GM12892 (cell line): ENCODE data around the gene EDRF1. TPM values are rescaled to one million over a fixed set of nuclear protein-coding genes. Genes with fewer than 3 reads are reported as not detected.

Experiments
- DNase-seq: peaks from one replicate; pipeline ENCODE4 v3.0.0; 2011; ENCODE audit not compliant: insufficient read length
- FAIRE-seq: peaks from 2 replicates; lab custom pipeline; 2011; peaks lifted over from hg19 to GRCh38; lab: Jason Lieb, UNC
- POLR2A ChIP-seq: IDR thresholded peaks from 2 replicates; pipeline ENCODE4 v1.6.1; 2011; ENCODE audit warnings: low read depth, low read length, control low read depth
- POLR2AphosphoS5 ChIP-seq: IDR thresholded peaks from 2 replicates; pipeline ENCODE4 v1.6.1; 2011; ENCODE audit warnings: low read depth, low read length, control low read depth
- TAF1 ChIP-seq: IDR thresholded peaks from 2 replicates; pipeline ENCODE4 v1.6.1; 2011; ENCODE audit warnings: low read depth, mild to moderate bottlenecking, control low read depth, low read length, borderline replicate concordance
- polyA plus RNA-seq: library from polyadenylated mRNA; unstranded; fragments of >200 nt; gene quantifications from one replicate; pipeline ENCODE4 v1.2.1, GENCODE V29; 2012; ENCODE audit warnings: missing spikeins, inconsistent platforms; ENCODE audit not compliant: missing spikeins

The EDRF1 gene, protein sequence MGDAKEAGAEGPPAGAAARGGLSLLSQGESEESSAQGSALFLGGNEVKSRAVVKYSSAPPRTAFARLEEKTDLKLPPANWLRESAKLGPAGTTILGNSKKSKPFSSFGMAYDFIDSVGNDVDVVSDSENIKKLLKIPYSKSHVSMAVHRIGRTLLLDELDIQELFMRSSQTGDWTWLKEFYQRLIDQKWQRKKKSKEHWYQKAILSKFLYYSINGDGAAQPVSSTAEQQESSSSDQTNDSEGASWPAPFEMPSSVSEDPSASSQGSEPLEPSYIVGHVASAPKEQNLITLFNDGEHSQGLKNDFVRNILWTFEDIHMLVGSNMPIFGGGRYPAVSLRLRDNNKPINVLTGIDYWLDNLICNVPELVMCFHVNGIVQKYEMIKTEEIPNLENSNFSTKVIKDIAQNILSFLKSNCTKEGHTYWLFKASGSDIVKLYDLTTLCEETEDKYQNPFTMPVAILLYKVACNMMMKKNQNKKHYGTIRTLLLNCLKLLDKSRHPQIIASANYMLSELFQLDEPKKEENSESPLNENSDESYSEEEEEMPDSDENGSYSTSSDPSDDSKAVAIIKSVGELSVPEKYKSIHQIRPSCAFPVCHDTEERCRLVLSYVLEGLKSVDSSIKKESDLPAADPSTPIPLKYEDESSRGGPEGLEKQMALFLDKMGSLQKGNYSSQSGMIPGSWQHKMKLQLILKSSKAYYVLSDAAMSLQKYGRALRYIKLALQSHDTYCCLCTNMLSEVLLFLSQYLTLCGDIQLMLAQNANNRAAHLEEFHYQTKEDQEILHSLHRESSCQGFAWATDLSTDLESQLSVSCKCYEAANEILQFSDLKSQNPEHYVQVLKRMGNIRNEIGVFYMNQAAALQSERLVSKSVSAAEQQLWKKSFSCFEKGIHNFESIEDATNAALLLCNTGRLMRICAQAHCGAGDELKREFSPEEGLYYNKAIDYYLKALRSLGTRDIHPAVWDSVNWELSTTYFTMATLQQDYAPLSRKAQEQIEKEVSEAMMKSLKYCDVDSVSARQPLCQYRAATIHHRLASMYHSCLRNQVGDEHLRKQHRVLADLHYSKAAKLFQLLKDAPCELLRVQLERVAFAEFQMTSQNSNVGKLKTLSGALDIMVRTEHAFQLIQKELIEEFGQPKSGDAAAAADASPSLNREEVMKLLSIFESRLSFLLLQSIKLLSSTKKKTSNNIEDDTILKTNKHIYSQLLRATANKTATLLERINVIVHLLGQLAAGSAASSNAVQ
- 26.7 TPM for polyA plus RNA-seq

GRCh38 chr10:125719173-125720001 lies at the start of gene EDRF1:
TSS of gene EDRF1 (plus strand) at chr10:125719709. CDS start at chr10:125719808, 99 bp downstream.
- DNase-seq (peak; percentile 76), FAIRE-seq (peak; percentile 99)
- peak; percentile 99 for TF ChIP-seq POLR2A
- peak; percentile 96 for TF ChIP-seq POLR2AphosphoS5
- TF ChIP-seq TAF1 = peak; percentile 64; the same call in 1 of the 2 replicates

DNA sequence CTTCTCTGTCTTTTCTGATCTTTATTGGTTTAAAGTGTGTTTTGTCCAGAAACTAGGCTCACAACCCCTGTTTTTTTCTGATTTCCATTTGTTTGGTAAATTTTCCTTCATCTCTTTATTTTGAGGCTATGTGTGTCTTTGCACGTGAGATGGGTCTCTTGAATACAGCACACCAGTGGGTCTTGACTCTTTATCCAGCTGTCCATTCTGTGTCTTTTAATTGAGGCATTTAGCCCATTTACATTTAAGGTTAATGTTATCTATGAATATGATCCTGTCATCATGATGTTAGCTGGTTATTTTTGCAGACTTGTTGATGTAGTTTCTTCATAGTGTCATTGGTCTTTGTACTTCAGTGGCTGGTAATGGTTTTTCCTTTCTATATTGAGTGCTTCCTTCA lies 46.6 kb upstream of the EDRF1 start:
- TF ChIP-seq POLR2AphosphoS5 (no peak), POLR2A (no peak), TAF1 (no peak)
- FAIRE-seq = no peak
- DNase-seq = no peak

DNA sequence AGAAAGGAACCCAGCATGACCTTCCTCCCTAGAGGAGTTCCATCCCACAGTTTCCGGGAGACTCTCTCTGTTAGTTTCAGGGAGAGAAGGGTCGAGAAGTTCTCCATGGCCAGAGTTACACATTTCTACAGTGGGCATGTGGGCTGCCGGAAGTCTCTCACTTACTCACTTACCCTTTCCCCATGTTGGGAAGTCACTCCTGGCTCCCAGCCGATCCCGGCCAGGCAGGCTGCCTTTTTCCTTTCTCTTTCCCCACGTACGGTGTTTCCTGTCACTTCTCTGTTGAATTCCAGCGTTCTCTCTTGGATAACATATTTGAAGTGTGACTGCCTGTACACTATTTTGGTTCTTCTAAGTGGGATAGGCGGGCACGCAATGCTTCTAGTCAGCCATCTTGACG lies 40.1 kb upstream of the EDRF1 start:
- FAIRE-seq (no peak), DNase-seq (no peak)
- TF ChIP-seq POLR2AphosphoS5 (no peak), POLR2A (no peak), TAF1 (no peak)

DNA sequence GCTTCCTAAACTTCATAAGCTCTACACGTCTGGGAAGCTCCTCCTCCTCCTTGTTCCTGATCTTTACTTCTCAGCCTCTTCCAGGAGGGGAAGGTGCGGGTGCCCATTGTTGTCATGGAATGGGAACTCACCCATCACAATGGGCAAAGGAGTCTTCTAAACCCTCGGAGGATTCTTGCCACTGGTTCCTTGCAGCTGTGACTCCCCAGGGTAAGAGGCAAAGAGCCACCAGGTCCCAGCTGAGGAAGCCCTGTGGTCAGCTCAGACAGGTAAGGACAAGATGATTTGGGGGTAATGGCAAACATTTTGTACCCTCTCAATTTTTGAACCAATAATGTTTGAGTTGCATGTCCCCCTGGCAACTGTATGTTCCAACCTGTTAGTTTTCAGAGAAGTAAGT lies 36.4 kb upstream of the EDRF1 start, which contains the start of gene TEX36:
TSS of gene TEX36 (minus strand) at position 101 of the 400 bp plus-strand sequence. CDS start 174 bp downstream, outside the sequence.
- DNase-seq = no peak

DNA sequence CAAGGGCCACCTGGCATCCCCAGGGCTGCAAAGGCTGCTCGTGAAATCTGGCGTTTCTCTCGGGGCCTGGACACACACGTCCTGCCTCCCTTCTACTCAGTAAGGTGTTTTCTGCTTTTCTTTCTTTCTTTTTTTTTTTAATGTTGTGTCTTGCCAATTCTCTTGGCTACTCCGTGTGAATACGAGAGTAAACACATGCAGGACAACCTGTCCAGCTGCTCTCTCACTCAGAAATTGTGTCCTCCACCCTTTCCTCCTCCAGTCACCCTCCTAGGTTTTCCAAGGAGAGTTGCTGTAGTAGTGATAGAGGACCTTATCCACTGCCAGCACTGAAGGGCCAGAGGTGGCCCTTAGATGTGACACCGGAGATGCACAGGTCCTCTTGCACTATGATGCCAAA lies 35.7 kb upstream of the EDRF1 start:
- TF ChIP-seq TAF1 (no peak), POLR2A (no peak)
- no peak for DNase-seq
- FAIRE-seq = no peak

More for the DNA sequence above, 36.4 kb upstream of the EDRF1 start, which contains the start of gene TEX36:
- TF ChIP-seq POLR2A = no peak
- no peak for TF ChIP-seq TAF1
- no peak for TF ChIP-seq POLR2AphosphoS5
- no peak for FAIRE-seq

DNA sequence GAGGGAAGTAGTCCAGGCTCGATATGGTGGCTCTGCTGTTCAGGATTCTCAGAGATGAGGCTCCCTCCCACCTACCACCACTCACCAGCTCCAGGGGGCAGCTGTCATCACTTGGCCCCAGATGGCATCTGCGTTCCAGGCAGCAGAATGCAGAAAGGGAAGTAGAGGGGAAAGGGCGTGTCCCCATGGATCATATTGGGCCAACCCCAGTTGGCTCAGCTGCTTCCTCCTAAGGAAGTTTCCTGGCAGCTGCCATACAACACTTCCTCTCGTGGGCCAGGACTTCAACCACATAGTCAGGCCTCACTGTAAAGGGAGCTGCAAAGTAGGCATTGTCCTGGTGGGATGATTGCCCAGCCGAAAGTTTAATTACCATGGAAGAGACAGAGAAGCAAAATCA lies 34.9 kb upstream of the EDRF1 start:
- DNase-seq = no peak
- no peak for FAIRE-seq
- TF ChIP-seq POLR2AphosphoS5 (no peak), POLR2A (no peak), TAF1 (no peak)

DNA sequence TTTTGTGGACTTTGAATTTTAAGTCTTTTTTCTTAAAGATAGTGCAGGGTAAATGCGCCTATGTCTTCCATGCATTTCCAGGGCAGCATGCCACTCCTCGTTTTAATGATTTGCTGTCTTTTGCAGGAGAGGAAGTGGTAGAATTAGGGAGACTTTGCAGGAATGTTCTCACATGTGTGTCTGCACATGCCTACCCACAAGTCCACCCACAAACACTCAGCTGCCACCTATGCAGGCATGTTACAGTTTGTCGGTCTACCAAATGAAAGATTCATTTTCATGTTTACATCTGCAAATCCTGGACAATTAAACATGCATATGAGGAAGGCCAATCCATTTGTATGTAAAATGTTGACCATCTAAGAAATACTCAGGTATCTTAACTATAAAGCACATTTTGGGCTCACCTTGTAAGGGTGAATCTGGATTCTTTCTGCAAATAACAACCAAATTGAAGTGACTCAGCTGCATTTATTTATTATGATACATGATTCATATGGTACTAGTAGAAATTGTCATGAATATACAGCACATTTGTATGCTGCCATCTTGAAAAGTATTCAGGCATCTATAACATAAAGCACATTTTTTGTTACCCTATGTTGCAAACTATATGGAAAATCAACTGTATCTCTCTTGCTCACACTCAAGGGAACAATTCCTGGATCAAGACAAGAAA lies 31.9 kb upstream of the EDRF1 start:
- no peak for DNase-seq
- TF ChIP-seq POLR2AphosphoS5 = no peak
- no peak for TF ChIP-seq POLR2A
- no peak for TF ChIP-seq TAF1
- no peak for FAIRE-seq

GRCh38 chr10:125689955-125690569 lies 29.4 kb upstream of the EDRF1 start:
- DNase-seq = no peak
- no peak for FAIRE-seq

More at GRCh38 chr10:125689955-125690569, 29.4 kb upstream of the EDRF1 start:
- TF ChIP-seq POLR2AphosphoS5 = no peak
- TF ChIP-seq POLR2A = no peak
- no peak for TF ChIP-seq TAF1
